ENCODE results near the gene CAB39L. TPM values are rescaled to one million over a fixed set of nuclear protein-coding genes. Genes with fewer than 3 reads are reported as not detected.

Gene CAB39L
- polyA plus RNA-seq, 1 donor from 2014 or later, result 40.3 TPM

DNA sequence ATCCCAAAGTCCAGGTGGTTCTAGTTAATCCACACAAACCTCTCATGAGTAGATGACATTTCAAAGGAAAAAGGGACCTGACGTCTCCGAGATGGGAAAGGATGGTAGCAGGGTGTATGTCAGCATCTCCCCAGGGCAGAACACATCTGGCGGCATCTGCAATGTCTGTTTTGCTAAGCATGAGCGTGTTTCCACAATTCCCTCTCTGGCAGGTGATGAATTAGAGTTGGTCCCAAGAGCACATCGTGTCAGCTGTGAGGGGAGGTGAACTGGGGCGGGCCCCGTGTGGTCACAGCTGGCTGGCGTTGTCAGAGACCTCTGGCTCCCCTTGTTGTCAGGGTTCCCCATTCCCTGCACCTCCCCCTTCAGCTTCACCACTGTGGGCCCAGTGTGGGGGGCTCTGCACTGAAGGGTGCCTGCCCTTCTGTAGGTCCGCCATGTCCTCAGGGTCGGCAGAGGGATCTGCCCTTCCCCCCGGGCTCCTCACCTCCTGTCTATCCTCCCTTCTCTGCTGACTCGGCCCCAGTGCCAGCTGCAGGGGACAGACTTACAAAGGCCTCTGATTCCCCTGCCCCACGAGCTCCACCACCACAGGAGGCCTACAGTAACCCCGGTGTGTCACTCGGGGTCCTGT is 138.0 kb downstream of the CAB39L start:
- TF ChIP-seq, protein P1, sequence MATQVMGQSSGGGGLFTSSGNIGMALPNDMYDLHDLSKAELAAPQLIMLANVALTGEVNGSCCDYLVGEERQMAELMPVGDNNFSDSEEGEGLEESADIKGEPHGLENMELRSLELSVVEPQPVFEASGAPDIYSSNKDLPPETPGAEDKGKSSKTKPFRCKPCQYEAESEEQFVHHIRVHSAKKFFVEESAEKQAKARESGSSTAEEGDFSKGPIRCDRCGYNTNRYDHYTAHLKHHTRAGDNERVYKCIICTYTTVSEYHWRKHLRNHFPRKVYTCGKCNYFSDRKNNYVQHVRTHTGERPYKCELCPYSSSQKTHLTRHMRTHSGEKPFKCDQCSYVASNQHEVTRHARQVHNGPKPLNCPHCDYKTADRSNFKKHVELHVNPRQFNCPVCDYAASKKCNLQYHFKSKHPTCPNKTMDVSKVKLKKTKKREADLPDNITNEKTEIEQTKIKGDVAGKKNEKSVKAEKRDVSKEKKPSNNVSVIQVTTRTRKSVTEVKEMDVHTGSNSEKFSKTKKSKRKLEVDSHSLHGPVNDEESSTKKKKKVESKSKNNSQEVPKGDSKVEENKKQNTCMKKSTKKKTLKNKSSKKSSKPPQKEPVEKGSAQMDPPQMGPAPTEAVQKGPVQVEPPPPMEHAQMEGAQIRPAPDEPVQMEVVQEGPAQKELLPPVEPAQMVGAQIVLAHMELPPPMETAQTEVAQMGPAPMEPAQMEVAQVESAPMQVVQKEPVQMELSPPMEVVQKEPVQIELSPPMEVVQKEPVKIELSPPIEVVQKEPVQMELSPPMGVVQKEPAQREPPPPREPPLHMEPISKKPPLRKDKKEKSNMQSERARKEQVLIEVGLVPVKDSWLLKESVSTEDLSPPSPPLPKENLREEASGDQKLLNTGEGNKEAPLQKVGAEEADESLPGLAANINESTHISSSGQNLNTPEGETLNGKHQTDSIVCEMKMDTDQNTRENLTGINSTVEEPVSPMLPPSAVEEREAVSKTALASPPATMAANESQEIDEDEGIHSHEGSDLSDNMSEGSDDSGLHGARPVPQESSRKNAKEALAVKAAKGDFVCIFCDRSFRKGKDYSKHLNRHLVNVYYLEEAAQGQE (IDR thresholded peaks at IDR 0.05; ENCODE audit: borderline replicate concordance), result no peak
- TF ChIP-seq EP300 (conservative IDR thresholded peaks at IDR 0.05; ENCODE audit: poor library complexity, severe bottlenecking) (no peak), MXI1 (conservative IDR thresholded peaks at IDR 0.05; ENCODE audit: poor library complexity, severe bottlenecking) (no peak), POLR2AphosphoS5 (IDR thresholded peaks at IDR 0.05) (no peak), SMC3 (conservative IDR thresholded peaks at IDR 0.05; ENCODE audit: poor library complexity) (no peak), TAF1 (IDR thresholded peaks at IDR 0.05; ENCODE audit: low read depth) (no peak), EZH2 (IDR thresholded peaks at IDR 0.05; ENCODE audit: borderline replicate concordance, insufficient read depth, low read length, poor library complexity, severe bottlenecking) (no peak), RAD21 (conservative IDR thresholded peaks at IDR 0.05) (no peak)
- TF ChIP-seq, protein P2, sequence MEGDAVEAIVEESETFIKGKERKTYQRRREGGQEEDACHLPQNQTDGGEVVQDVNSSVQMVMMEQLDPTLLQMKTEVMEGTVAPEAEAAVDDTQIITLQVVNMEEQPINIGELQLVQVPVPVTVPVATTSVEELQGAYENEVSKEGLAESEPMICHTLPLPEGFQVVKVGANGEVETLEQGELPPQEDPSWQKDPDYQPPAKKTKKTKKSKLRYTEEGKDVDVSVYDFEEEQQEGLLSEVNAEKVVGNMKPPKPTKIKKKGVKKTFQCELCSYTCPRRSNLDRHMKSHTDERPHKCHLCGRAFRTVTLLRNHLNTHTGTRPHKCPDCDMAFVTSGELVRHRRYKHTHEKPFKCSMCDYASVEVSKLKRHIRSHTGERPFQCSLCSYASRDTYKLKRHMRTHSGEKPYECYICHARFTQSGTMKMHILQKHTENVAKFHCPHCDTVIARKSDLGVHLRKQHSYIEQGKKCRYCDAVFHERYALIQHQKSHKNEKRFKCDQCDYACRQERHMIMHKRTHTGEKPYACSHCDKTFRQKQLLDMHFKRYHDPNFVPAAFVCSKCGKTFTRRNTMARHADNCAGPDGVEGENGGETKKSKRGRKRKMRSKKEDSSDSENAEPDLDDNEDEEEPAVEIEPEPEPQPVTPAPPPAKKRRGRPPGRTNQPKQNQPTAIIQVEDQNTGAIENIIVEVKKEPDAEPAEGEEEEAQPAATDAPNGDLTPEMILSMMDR (IDR thresholded peaks at IDR 0.05; ENCODE audit: poor library complexity, severe bottlenecking), result no peak

DNA sequence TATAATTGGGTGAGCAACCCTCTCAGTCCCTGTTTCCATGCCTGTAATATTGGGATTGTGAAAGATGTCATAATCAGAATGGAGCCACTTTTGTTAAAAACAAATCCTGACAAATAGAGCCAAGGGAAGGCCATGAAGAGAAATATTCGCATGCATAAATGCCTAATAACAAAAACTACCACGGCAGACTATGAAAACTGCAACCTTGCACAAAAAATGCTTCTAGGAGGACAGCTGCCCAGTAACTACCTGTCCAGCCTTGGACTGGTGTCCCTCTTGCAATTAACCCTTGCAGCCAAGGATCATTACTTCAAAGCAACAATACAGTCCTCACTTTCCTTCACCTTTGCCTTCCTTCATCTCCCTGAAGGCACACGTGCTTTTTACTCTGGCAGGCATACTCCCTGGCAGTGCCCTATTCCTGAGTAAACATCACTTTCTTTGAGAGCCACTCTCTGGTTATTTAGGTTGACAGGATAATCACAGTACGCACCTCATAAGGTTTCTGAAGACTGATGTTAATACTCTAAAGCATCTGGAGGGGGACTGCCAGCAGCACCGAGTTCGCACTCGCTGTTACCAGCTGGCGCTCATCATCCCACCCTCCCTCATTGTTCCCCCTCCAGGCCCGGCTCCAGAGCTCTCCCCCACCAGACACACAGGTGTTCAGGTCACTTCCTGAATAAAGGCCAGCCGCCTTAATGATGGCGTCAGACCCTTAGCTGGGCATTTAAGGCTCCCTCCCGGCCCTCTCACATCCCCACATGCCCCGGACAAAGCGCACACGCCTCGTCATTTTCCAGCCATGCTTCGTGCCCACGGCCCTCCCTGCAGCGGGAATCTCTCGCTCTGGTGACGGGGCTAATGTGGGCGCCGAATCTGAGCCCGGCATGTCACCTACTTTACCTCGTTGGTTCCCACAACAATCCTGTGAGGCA is 138.8 kb downstream of the CAB39L start:
- Histone ChIP-seq H2AFZ (ENCODE audit: low read depth, low read length) (no peak overlapping the region), H4K20me1 (ENCODE audit: insufficient read depth) (no peaks in the 10 kb centered on the region), H3K79me2 (replicated peaks; ENCODE audit: insufficient read depth, low read length) (no peaks in the 10 kb centered on the region), H3K27ac (ENCODE audit: low read length) (no peak overlapping the region), H3K27me3 (ENCODE audit: insufficient read depth, low read depth, low read length) (no peaks in the 10 kb centered on the region), H3F3A (ENCODE audit: insufficient read depth, low read length, poor library complexity, severe bottlenecking) (no peaks in the 10 kb centered on the region), H3K4me3 (ENCODE audit: low read length) (no peak overlapping the region), H3K9ac (ENCODE audit: low read length) (no peak overlapping the region), H3K9me2 (ENCODE audit: insufficient read depth, low read length) (no peaks in the 10 kb centered on the region), H3K4me2 (ENCODE audit: low read length) (no peak overlapping the region), H3K36me3 (ENCODE audit: insufficient read depth, low read length) (no peaks in the 10 kb centered on the region), H3K9me3 (ENCODE audit: low read length) (no peaks in the 10 kb centered on the region)
- TF ChIP-seq MXI1 (conservative IDR thresholded peaks at IDR 0.05; ENCODE audit: poor library complexity, severe bottlenecking) (no peak), EP300 (conservative IDR thresholded peaks at IDR 0.05; ENCODE audit: poor library complexity, severe bottlenecking) (no peak), SMC3 (conservative IDR thresholded peaks at IDR 0.05; ENCODE audit: poor library complexity) (no peak), POLR2AphosphoS5 (IDR thresholded peaks at IDR 0.05) (no peak), RAD21 (conservative IDR thresholded peaks at IDR 0.05) (no peak), TAF1 (IDR thresholded peaks at IDR 0.05; ENCODE audit: low read depth) (no peak), EZH2 (IDR thresholded peaks at IDR 0.05; ENCODE audit: borderline replicate concordance, insufficient read depth, low read length, poor library complexity, severe bottlenecking) (no peak)
- TF ChIP-seq, protein P1 (IDR thresholded peaks at IDR 0.05; ENCODE audit: borderline replicate concordance), result no peak
- TF ChIP-seq, protein P2 (IDR thresholded peaks at IDR 0.05; ENCODE audit: poor library complexity, severe bottlenecking), result no peak

More for the DNA sequence above, 138.0 kb downstream of the CAB39L start:
- H3K9ac ChIP-seq (ENCODE audit: low read length), result no peak overlapping the region
- no peak overlapping the region for H2AFZ ChIP-seq (ENCODE audit: low read depth, low read length)
- no peaks in the 10 kb centered on the region for H3K9me3 ChIP-seq (ENCODE audit: low read length)
- no peaks in the 10 kb centered on the region for H3F3A ChIP-seq (ENCODE audit: insufficient read depth, low read length, poor library complexity, severe bottlenecking)
- no peaks in the 10 kb centered on the region for H4K20me1 ChIP-seq (ENCODE audit: insufficient read depth)
- no peaks in the 10 kb centered on the region for H3K9me2 ChIP-seq (ENCODE audit: insufficient read depth, low read length)
- H3K36me3 ChIP-seq (ENCODE audit: insufficient read depth, low read length), result peaks cover 1% of the 10 kb centered on the region
- H3K27me3 ChIP-seq (ENCODE audit: insufficient read depth, low read depth, low read length), result no peaks in the 10 kb centered on the region
- no peaks in the 10 kb centered on the region for H3K79me2 ChIP-seq (replicated peaks; ENCODE audit: insufficient read depth, low read length)
- no peak overlapping the region for H3K27ac ChIP-seq (ENCODE audit: low read length)
- no peak overlapping the region for H3K4me2 ChIP-seq (ENCODE audit: low read length)
- no peak overlapping the region for H3K4me3 ChIP-seq (ENCODE audit: low read length)
